DMS53 (cell line): ENCODE data around the gene DDX24.

Experiments used
- DNase-seq: peaks from one replicate; lab custom pipeline; 2025; lab: John Stamatoyannopoulos, UW

DDX24 gene, protein sequence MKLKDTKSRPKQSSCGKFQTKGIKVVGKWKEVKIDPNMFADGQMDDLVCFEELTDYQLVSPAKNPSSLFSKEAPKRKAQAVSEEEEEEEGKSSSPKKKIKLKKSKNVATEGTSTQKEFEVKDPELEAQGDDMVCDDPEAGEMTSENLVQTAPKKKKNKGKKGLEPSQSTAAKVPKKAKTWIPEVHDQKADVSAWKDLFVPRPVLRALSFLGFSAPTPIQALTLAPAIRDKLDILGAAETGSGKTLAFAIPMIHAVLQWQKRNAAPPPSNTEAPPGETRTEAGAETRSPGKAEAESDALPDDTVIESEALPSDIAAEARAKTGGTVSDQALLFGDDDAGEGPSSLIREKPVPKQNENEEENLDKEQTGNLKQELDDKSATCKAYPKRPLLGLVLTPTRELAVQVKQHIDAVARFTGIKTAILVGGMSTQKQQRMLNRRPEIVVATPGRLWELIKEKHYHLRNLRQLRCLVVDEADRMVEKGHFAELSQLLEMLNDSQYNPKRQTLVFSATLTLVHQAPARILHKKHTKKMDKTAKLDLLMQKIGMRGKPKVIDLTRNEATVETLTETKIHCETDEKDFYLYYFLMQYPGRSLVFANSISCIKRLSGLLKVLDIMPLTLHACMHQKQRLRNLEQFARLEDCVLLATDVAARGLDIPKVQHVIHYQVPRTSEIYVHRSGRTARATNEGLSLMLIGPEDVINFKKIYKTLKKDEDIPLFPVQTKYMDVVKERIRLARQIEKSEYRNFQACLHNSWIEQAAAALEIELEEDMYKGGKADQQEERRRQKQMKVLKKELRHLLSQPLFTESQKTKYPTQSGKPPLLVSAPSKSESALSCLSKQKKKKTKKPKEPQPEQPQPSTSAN

DNA sequence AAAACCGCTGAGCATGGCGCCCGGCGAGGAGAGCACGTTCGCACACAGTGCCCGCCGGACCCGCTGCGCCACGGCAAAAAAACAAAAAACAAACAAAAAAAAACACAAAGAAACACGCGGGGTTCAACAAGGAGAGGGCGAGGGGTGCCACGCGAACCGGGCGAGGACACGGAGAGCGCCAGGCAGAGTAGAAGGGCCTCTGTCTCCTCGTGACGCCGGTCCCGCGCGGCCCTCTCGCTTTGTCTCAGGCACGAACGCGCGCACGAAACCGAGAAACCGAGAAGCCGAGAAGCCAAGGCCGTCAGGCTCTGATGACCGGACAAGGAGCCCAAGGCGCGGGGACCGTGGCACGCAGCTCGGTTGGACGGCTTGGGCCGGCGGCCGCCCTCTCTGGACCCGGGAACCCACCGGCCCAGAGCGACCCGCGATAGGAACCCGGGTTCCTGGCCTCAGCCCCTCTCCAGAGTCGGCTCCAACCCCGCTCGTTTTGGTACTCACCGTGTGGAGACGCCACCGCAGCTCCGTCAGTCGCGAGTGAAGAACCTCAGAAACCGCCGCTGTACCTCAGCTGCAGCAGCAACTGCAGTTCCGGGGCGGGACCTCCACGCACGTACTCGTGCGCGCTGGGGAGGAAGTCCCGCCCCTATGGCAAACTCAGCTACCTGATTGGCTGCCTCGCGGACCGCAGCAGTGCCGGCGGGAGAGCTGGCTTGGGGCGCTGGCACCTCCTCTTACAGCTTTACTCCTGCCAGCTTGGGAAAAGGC lies at the start of gene DDX24, which contains the start of gene IFI27L1:
Gene DDX24 (minus strand): TSS at position 582 of the 765 bp plus-strand sequence. CDS start 1,460 bp downstream, outside the sequence.
Gene IFI27L1 (plus strand): TSS at position 690 of the 765 bp plus-strand sequence. CDS start 15,628 bp downstream, outside the sequence.
- peak; percentile 94 for DNase-seq

DNA sequence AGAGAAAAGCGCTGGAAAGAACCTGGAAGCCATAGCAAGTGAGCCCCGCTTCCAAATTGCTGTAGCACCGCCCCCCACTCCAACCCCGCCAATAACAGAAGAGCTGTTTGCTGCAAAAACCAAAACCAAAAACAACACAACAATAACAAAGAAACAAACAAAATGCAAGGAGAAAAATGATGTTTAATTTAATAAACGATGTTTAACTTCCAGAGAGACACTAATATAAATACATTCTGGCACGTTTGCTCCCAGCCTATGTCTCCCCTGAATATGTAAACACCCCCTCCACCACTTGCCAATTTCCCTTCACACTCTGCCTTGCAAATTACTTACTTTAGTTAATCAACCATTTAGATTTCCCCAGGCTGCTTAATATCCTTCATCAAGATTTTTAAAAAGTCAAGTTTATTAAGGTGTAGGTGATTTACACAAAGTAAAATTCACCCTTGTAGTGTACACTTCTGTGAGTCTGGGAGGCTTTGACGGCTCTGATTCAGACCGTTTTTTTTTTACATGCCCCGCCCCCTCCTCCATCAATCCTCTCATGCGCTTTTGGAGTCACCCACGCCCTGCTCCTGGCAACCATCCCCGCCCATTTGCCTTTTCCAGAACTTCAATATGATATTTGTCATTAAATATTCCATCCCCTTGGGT lies 48.9 kb upstream of the DDX24 start:
- peak; percentile 61 for DNase-seq

DNA sequence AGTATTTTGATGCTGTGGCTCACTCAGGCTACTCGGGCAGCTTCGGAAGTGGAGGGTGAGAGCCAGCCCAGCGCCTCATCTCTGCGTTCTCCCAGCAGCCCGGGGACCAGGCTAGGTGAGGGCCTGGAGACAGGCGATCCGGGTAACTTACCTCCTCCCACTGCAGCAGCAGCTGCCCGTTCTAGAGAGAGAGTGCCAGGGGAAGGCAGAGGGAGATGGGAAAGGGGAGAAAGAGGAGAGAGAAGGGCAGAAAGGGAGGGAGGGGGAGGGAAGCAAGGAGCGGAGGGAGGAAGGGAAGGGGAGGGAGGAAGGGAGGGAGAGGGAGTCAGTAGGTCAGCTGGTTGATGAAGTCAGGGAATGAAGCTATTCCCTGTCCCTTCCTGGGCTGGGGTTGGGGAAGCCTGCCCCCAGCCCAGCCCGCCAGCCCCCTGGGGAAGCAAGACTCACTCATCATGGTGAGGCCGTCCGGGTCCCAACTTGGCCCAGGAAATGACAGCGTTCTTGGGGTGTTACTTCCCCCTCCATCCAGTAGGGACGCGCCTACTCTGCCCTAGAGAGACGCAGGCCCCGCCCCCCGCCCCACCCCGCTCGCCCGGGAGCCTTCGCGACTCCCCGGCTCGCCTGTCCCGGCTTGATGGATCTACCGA lies 48.2 kb upstream of the DDX24 start, which contains the start of gene IFI27L2:
Gene IFI27L2 (minus strand): TSS at position 494 of the 647 bp plus-strand sequence. CDS start 40 bp downstream, at position 454.
- DNase-seq: peak; percentile 83

DNA sequence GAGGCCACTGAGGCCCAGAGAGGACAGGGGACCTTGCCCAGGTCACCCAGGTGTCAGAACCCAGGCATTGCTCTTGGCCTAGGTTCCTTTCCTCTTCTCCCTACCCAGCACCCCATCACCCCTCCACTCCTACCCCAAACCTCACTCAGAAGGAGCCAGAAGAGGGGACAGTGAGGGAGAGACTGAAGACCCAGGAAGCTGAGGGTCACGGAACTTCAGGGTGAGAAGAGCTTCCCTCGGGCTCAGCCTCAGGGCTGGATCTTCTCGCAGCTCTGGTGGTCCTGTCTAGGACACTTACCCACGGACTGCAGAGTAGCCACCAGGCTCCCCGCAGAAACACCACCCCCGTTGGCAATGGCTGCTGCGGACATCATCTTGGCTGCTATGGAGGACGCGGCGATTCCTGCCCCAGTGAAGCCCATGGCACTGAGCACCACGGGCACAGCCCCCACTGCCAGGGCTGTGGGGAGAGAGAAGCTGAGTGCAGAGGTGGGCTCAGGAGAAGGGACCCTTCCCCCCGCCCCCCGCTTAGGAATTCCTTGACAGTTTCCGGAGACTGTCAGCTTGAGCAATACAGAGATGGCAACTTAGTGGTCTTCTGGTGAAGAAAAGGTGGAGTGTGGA lies 47.3 kb upstream of the DDX24 start:
- no peak for DNase-seq

DNA sequence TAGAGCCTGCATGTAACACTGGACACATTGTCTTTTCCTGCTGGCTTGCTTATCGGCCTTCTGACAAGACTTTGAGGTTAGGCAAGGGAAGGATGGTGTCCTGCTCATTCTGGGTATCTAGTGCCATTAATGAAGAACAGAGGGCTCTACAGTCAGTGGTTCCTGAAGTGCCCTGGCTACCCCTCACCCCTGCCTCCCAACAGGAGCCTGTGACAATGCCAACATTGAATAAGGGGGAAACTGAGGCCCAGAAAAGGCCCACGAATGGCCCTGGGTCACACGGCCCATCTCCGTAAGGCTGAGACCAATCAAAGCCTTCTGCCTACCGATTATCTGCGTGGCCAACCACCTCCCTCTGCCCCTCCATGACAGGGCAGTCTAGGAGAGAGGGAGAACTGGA lies 46.3 kb upstream of the DDX24 start:
- DNase-seq: no peak

DNA sequence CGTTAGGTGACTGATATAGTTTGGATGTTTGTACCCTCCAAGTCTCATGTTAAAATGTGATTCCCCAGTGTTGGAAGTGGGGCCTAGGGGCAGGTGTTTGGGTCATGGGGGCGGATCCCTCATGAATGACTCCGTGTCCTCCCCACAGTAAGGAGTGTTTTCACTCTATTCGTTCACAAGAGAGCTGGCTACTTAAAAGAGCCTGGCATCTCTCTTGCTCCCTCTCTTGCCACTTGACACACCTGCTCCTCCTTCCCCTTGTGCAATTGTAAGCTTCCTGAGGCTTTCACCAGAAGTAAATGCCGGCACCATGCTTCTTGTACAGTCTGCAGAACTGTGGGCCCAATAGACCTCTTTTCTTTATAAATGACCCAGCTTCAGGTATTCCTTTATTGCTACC lies 45.8 kb upstream of the DDX24 start:
- no peak for DNase-seq

DNA sequence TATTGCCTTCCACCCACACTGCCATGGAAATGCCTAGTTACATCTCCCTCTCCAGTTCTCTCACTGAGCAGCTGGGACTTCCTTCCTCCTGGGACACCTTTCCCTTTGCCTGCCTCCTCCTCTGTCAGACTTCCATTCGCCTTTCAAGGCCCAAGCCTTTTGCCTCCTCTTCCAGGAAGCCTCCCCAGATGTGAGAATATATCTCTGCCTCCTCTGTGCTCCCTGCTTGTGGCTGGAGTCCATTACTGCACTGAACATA lies 45.3 kb upstream of the DDX24 start:
- no peak for DNase-seq

DNA sequence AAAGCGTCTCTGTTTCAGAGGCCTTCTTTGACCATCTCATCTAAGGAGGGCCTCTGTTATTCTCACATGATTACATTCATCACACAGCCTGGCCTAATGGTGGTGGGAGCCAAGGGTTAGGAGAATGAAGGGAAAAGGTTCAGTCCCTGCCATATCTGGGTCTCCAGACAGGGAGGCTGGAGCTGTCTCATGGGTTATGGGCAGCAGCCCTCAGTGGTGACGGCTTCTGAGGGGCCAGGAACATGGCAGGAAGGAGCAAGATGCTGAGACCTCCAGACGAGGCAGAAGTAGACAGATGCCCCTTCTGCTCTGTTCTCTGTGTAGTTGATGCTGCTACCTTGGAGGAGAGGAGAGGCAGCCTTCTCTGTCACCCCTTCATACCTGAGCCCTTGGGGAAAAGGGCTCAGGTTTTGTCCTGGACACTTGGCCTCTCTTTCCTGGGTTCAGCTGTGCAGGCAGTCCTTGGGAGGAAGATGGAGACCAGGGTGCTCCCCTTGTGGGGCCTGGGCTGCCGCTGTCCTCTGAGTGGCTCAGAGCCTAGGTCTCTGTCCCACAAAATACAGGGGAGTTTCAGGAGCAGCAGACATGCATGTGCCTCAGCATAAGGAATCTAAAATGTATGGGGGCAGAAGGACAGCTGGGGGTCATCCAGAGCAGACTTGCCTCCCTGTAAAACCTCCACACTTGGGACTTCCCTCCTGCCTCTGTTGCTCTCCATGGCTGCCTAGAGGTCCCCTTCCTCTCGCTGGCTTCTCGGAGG lies 44.8 kb upstream of the DDX24 start:
- DNase-seq: no peak

DNA sequence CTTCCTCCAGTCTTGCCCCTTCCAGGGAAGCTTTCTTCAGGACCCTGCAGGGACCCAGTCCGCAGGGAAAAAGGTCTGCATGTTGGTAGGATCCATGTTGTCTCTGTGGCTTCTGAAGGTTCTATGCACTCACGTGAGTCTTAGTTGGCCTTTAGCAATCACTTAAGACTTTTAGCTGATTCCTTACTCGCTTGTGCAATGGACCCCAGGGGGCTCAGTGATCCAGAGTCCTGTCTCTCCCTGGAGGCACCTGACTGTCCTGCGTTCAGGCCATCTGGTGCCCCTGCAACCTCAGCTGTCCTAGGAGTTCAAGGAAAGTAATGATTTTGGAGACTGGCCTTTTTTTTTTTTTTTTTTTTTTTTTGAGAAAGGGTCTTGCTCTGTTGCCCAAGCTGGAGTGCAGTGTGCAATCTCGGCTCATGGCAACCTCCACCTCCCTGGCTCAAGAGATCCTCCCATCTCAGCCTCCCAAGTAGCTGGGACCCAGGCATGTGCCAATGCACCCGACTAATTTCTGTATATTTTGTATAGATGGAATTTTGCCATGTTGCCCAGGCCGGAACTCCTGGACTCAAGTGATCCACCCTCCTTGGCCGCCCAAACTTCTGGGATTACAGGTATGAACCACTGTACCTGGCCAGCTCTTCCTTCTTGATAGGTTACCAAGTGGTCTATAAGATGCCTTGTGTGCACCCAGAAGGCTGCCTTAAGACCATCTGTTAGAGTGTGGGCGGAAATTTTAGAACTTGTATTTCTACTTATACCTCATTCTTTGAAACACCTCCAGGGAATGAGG lies 43.8 kb upstream of the DDX24 start:
- no peak for DNase-seq

DNA sequence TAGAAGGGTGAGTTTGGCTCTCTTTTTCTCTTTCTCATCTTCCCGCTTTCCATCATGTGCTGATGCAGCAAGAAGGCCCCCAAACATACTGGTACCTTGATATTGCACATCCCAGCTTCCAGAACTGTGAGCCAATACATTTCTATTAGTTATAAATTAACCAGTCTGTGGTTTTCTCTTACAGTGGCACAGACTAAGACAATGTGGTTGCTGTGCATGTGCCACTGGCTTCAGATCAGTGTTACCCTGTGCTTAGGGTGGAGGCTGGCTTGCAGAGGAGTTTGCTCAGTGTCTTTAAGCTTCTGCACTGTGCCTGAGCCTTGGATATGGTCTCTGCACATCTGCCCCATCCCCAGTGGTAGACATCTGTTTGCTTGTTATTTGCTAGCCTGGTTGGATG lies 42.9 kb upstream of the DDX24 start:
- no peak for DNase-seq

DNA sequence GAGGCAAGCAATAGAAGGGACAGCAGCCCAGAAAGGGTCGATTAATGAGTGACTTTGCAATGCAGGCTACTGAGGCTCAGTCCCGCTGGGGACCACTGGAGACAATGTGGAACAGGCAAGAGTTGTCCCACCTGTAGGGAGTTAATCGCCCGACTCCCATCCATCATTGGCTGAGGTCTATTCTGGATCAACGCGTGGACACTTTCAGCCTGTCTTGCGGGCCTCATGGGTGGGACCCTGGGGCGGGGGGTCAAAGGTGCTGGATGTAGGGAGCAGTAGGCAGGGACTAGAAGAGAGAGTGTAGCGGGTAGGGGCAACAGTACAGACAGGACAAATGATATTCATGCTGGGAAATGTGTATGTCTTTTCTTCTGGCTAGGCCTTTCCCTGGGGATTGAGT lies 42.3 kb upstream of the DDX24 start:
- no peak for DNase-seq

DNA sequence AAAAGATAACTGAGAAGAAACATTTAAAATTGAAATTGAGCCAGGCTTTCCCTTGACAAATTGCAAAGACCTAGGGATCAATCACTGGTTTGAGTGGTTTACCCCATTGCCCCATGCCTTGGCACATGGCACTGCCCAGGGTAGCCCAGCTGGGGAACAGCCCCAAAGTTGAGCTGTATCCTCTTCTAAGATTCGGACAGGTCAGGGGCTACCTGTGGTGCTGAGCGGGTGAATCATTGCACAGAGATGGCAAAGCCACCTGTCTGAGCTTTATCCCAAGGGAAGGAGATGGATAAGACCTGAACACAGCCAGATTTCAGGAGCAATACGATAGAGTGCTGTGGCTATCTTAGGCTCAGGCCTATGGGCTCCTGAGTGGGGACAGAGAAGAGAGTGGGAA lies 41.4 kb upstream of the DDX24 start:
- DNase-seq: no peak

DNA sequence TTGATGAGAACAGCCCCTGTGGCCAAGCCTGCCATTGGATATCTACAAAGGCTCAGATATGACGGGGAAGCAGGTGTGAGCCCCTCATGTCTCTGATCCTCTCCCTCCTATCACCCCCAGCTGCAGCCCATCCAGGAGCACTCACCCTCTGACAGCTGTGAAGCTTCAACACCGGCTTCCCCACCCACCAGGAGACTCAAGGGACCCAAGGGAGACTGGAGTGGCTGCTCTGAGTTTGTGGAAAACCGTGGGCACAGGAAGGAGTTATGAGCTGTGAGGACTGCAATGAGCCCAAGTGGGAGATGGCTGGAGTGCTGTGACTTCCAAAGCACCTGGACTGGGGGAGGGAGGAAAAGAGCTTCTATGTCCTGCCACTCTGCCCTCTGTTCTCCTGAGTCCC lies 40.5 kb upstream of the DDX24 start:
- no peak for DNase-seq

DNA sequence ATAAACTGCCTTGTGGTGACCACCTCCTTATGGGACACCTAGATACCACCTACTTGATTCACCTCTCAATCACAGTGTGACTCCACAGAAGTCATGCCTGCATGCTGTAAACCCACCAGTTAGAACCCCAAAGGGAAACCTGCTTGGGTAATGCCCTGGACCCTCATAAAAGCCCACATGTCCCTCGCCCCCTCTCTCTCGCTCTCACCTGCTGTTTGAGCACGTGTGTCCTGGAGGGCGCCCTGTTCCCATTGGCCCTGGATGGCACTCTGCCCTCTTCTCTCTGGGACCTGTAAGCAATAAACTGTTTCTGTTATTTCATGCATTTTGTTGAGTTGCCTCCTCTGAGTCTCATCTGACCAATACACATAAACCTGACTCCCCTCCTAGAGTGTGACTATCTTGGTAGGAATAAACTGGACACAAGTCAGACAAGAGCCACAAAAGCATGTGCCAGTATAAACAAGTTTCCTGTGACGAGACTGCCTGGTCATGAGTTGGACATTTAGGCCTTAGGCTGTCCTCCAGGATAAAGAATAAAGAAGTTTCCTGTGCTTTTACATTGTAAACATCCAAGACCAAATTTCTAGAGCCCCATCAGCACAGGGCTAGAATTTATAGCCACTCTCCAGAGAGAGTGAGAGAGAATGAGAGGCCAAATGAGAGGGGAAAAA lies 39.8 kb upstream of the DDX24 start:
- DNase-seq: no peak

DNA sequence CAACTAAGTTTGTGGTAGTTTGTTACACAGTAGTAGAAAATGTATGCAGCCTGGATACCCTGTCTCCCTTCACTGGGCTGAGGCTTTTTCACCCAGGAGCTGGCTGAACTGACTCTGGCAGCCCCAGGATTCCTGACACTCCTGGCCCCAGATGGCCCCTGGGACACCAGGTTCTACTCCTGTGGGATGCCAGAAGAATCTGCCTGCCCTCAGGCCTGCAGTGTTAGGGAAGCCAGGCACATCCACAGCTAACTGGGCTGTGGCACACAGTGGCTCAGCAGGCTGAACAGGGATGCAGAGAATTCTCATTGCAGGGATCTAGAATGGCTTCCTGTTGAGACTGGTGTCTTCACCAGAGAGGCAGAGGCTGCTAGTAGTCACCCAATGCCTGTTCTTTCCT lies 38.1 kb upstream of the DDX24 start:
- no peak for DNase-seq

DNA sequence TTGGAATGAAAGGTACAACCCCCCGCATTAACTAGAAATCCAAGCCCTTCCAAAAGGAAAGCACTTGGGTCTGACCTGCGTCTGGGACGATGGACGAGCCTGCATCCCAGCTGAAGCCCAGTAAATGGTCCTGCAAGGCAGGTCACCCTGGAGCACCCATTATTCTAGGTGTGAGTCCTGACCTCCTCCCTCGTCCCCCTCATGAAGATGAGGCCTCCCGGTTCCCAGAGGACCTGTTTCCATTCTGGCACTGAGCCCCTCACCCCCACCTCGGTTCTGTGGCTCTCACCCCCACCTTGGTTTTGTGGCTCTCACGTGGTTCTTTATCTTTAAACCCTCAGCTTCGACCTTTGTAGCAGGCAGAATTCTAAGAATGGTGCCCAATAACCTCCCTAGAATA lies 36.9 kb upstream of the DDX24 start:
- DNase-seq: no peak

DNA sequence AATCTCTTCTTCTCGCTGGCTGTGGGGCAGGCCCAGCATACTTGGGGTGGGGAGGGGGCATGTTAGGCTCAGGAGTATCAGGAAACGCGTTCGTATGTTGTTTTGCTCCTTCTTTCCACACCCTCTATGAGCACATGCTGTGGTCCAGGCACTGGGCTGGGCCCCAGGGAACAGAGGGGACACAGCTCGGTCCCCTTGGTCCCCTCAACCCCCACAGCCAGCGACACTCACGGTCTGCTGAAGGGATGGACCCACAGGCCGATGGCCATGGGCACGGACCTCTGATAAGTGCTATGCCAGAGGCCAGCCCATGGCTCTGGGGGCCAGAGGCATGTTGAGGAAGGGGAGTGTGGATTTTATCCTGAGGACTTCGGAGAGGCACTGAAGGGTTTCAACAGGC lies 35.7 kb upstream of the DDX24 start:
- DNase-seq: no peak

DNA sequence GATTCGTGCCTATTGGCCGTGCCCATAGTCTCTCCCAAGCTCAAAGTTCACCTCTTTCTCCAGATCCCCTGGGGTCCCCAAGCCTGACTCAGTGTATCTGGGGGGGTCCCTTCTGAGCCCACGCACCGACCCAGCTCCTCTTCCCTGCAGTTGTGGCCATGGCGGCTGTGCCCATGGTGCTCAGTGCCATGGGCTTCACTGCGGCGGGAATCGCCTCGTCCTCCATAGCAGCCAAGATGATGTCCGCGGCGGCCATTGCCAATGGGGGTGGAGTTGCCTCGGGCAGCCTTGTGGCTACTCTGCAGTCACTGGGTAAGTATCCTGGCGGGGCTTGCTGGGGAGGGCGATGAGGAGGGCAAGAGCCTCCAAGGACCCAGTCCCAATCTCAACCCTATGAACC lies 34.6 kb upstream of the DDX24 start:
- no peak for DNase-seq
